WTC11 (cell line): ENCODE data around the gene SLC39A6. TPM values are rescaled to one million over a fixed set of nuclear protein-coding genes. Genes with fewer than 3 reads are reported as not detected.

Source experiments
- ATAC-seq: fragments of 200-7000 bp; cut with Tn5 transposase; 2 replicates; pipeline ENCODE4 v1.10.0; 2021; ENCODE audit warnings: mild to moderate bottlenecking, moderate library complexity
- CTCF ChIA-PET: fragments of 300-600 bp; sonication (Branson Sonifier 250); formaldehyde crosslinking; loops from one replicate; lab custom pipeline; 2021; ENCODE audit warnings: antibody characterized with exemption; lab: Charles Lee
- POLR2A ChIA-PET: fragments of 350-600 bp; sonication (Branson Sonifier 250); formaldehyde crosslinking; loops from one replicate; lab custom pipeline; 2021; ENCODE audit warnings: antibody characterized with exemption; lab: Charles Lee
- DNase-seq: peaks from one replicate; pipeline ENCODE4 v3.0.0; 2021; ENCODE audit warnings: low spot score
- H3K27ac Mint-ChIP-seq: 2 replicates; pipeline ENCODE4 v1.8.0; 2021; ENCODE audit warnings: mixed read lengths
- H3K27me3 Mint-ChIP-seq: 2 replicates; pipeline ENCODE4 v1.8.0; 2021; ENCODE audit warnings: low read depth, mild to moderate bottlenecking, moderate library complexity, mixed read lengths
- H3K36me3 Mint-ChIP-seq: 2 replicates; pipeline ENCODE4 v1.8.0; 2021; ENCODE audit warnings: mixed read lengths
- H3K4me1 Mint-ChIP-seq: 2 replicates; pipeline ENCODE4 v1.8.0; 2022; ENCODE audit warnings: mixed read lengths
- H3K4me3 Mint-ChIP-seq: 2 replicates; pipeline ENCODE4 v1.8.0; 2021; ENCODE audit warnings: mild to moderate bottlenecking, moderate library complexity, mixed read lengths
- H3K9me3 Mint-ChIP-seq: 2 replicates; pipeline ENCODE4 v1.8.0; 2021; ENCODE audit warnings: mixed read lengths
- ATF2 ChIP-seq: sonication (generic); formaldehyde crosslinking; IDR thresholded peaks from 2 replicates; pipeline ENCODE4 v1.8.1; 2022; ENCODE audit warnings: low read depth, missing genetic modification reagents, borderline replicate concordance
- CTCF ChIP-seq: fragments of 200-600 bp; IDR thresholded peaks from 2 replicates; pipeline ENCODE4 v1.8.0; 2022; ENCODE audit warnings: antibody characterized with exemption
- ERG ChIP-seq: fragments of 250-450 bp; sonication (Bioruptor Pico); IDR thresholded peaks from 2 replicates; pipeline ENCODE4 v1.8.0; 2021; ENCODE audit warnings: mild to moderate bottlenecking
- ESRRA ChIP-seq: sonication (generic); formaldehyde crosslinking; IDR thresholded peaks from 2 replicates; pipeline ENCODE4 v1.8.1; 2022; ENCODE audit warnings: mild to moderate bottlenecking, missing genetic modification reagents, borderline replicate concordance
- FOXK1 ChIP-seq: sonication (generic); formaldehyde crosslinking; IDR thresholded peaks from 2 replicates; pipeline ENCODE4 v1.8.0; 2022; ENCODE audit warnings: mild to moderate bottlenecking, moderate library complexity, missing genetic modification reagents
- GRHL2 ChIP-seq: fragments of 250-450 bp; sonication (Bioruptor Pico); IDR thresholded peaks from 2 replicates; pipeline ENCODE4 v1.8.0; 2022; ENCODE audit warnings: mild to moderate bottlenecking, moderate library complexity; ENCODE audit not compliant: insufficient replicate concordance, severe bottlenecking
- IRF1 ChIP-seq: sonication (generic); formaldehyde crosslinking; IDR thresholded peaks from 2 replicates; pipeline ENCODE4 v1.8.0; 2023; ENCODE audit warnings: missing genetic modification reagents
- NFYB ChIP-seq: sonication (generic); formaldehyde crosslinking; conservative IDR thresholded peaks from 2 replicates; pipeline ENCODE4 v1.8.0; 2022; ENCODE audit warnings: low read depth, missing genetic modification reagents
- NR1H2 ChIP-seq: sonication (generic); formaldehyde crosslinking; IDR thresholded peaks from 2 replicates; pipeline ENCODE4 v1.9.0; 2021; ENCODE audit warnings: mild to moderate bottlenecking, moderate library complexity, missing genetic modification reagents
- OVOL2 ChIP-seq: fragments of 250-450 bp; sonication (Bioruptor Pico); IDR thresholded peaks from 2 replicates; pipeline ENCODE4 v1.9.0; 2021; ENCODE audit warnings: mild to moderate bottlenecking, borderline replicate concordance
- SOX15 ChIP-seq: fragments of 250-450 bp; sonication (Bioruptor Pico); IDR thresholded peaks from 2 replicates; pipeline ENCODE4 v1.9.0; 2021; ENCODE audit warnings: mild to moderate bottlenecking
- TP53 ChIP-seq: sonication (generic); formaldehyde crosslinking; IDR thresholded peaks from 2 replicates; pipeline ENCODE4 v1.8.1; 2023; ENCODE audit warnings: mild to moderate bottlenecking, missing genetic modification reagents
- ZBTB43 ChIP-seq: sonication (generic); formaldehyde crosslinking; IDR thresholded peaks from 2 replicates; pipeline ENCODE4 v1.8.1; 2023; ENCODE audit warnings: mild to moderate bottlenecking, missing genetic modification reagents
- ZNF317 ChIP-seq: sonication (generic); formaldehyde crosslinking; IDR thresholded peaks from 2 replicates; pipeline ENCODE4 v1.8.1; 2023; ENCODE audit warnings: low read depth, mild to moderate bottlenecking, moderate library complexity, missing genetic modification reagents, borderline replicate concordance
- ZNF416 ChIP-seq: fragments of 250-450 bp; sonication (Bioruptor Pico); IDR thresholded peaks from 2 replicates; pipeline ENCODE4 v1.9.0; 2021; ENCODE audit warnings: mild to moderate bottlenecking, inconsistent platforms
- ZNF423 ChIP-seq: fragments of 250-450 bp; sonication (Bioruptor Pico); IDR thresholded peaks from 2 replicates; pipeline ENCODE4 v2.1.2; 2022; ENCODE audit warnings: mild to moderate bottlenecking, moderate library complexity
- ZNF425 ChIP-seq: fragments of 250-450 bp; sonication (Bioruptor Pico); conservative IDR thresholded peaks from 2 replicates; pipeline ENCODE4 v1.9.0; 2021; ENCODE audit warnings: mild to moderate bottlenecking
- ZNF512 ChIP-seq: sonication (generic); formaldehyde crosslinking; IDR thresholded peaks from 2 replicates; pipeline ENCODE4 v1.8.1; 2022; ENCODE audit warnings: missing genetic modification reagents, borderline replicate concordance
- total RNA-seq: library from RNA; stranded (reverse); gene quantifications from 3 replicates; pipeline ENCODE4 v1.2.3, GENCODE V29; 2021

SLC39A6 gene
- total RNA-seq, 1 experiment from 2014 or later: 29.2 TPM

- ChIA-PET CTCF (interaction anchor here (1.8 to 2.0 kb wide), 2 partner anchors 11 to 67 kb away, joined by 6 to 10 read pairs; no protein-coding TSS in a partner anchor), POLR2A (no interaction called here)
- peaks cover 28% of the 10 kb centered on the region for H3K9me3 Mint-ChIP-seq
- no peak overlapping the region for H3K4me3 Mint-ChIP-seq
- no peaks in the 10 kb centered on the region for H3K4me1 Mint-ChIP-seq
- peaks cover 12% of the 10 kb centered on the region for H3K36me3 Mint-ChIP-seq
- H3K27ac Mint-ChIP-seq: no peak overlapping the region
- TF ChIP-seq ZBTB43 (CRISPR knock-in tag) (no peak), ZNF423 (CRISPR knock-in tag) (no peak), GRHL2 (CRISPR knock-in tag) (no peak), ZNF512 (CRISPR knock-in tag) (no peak), NR1H2 (CRISPR knock-in tag) (no peak), OVOL2 (CRISPR knock-in tag) (no peak), IRF1 (CRISPR knock-in tag) (no peak), ERG (no peak), ZNF317 (CRISPR knock-in tag) (no peak), SOX15 (CRISPR knock-in tag) (no peak), NFYB (CRISPR knock-in tag) (no peak), ZNF425 (CRISPR knock-in tag) (no peak), FOXK1 (CRISPR knock-in tag) (no peak), TP53 (CRISPR knock-in tag) (no peak), ESRRA (no peak), CTCF (no peak), ATF2 (CRISPR knock-in tag) (no peak), ZNF416 (CRISPR knock-in tag) (no peak)
- DNase-seq (no peak), ATAC-seq (no peak)
- H3K27me3 Mint-ChIP-seq: peaks cover 6% of the 10 kb centered on the region
These were observed 43.9 kb downstream of the SLC39A6 start for GRCh38 chr18:36085195-36085594.
